Type B pancreatic cell (in vitro differentiated cells): ENCODE measurements around the gene TXNRD1. TPM values are rescaled to one million over a fixed set of nuclear protein-coding genes. Genes with fewer than 3 reads are reported as not detected.

Source experiments
- DNase-seq: peaks from one replicate; pipeline ENCODE4 v3.0.0; 2021; ENCODE audit warnings: mixed read lengths; ENCODE audit not compliant: unreplicated experiment; ENCODE audit errors: extremely low spot score
- H3K27ac Mint-ChIP-seq: 2 replicates; pipeline ENCODE4 v1.8.0; 2021; ENCODE audit warnings: mild to moderate bottlenecking, mixed read lengths
- H3K27me3 Mint-ChIP-seq: 2 replicates; pipeline ENCODE4 v1.8.0; 2021; ENCODE audit warnings: mixed read lengths
- H3K36me3 Mint-ChIP-seq: 2 replicates; pipeline ENCODE4 v1.8.0; 2021; ENCODE audit warnings: mixed read lengths
- H3K4me1 Mint-ChIP-seq: one replicate; pipeline ENCODE4 v1.8.0; 2021; ENCODE audit warnings: mixed read lengths; ENCODE audit not compliant: unreplicated experiment
- H3K4me3 Mint-ChIP-seq: 2 replicates; pipeline ENCODE4 v1.8.0; 2021; ENCODE audit warnings: mild to moderate bottlenecking, mixed read lengths
- H3K9me3 Mint-ChIP-seq: 2 replicates; pipeline ENCODE4 v1.8.0; 2021; ENCODE audit warnings: mixed read lengths
- total RNA-seq: library from RNA; stranded (reverse); gene quantifications from 2 replicates; pipeline ENCODE4 v1.2.1, GENCODE V29; 2021; ENCODE audit warnings: low replicate concordance
- TF ChIP-seq, protein P1 (sequence below): fragments of 200-600 bp; sonication (generic); conservative IDR thresholded peaks from 2 replicates; pipeline ENCODE4 v1.5.0; 2021; ENCODE audit warnings: antibody characterized with exemption, mild to moderate bottlenecking

Gene TXNRD1
- total RNA-seq, 1 donor from 2014 or later: 94.7 TPM

DNA sequence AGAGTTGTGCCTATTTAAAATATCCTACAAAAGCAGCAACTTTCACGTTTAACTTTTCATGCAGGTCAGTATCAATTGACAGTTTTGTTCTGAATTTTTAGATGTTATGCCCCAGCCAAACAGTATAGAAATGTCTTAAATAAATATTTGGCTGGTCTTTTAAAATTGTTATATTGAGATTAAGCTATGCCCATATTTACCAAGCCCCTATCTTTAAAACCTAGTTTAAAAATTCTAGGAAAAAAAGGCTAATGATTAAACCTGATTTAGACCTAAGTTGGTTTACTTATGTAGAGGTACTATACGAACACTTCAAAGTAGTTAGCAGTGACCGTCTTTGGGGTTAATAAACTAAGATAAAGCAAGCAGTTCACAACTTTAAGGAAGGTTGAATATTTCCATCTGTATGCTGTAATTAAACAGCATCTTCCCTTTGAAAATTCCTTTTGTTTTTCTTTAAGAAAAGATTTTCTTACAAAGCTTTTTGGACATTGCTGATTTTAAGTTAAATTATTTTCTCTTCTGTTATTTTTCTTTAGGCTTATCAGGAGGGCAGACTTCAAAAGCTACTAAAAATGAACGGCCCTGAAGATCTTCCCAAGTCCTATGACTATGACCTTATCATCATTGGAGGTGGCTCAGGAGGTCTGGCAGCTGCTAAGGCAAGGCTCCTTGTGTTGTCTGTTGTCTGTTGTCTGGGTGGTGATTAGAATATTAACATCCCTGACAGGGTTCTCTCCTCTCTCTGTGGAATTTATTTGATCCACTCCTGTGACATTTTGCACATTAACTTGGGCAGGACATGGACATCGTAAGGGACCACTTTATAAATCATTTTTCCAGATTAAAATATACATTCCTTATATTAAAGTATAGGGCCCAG lies 95.4 kb downstream of the TXNRD1 start:
- peaks cover 8% of the 10 kb centered on the region for H3K4me1 Mint-ChIP-seq
- peaks cover 37% of the 10 kb centered on the region for H3K36me3 Mint-ChIP-seq
- no peak for DNase-seq
- H3K27me3 Mint-ChIP-seq: no peaks in the 10 kb centered on the region
- no peak overlapping the region for H3K4me3 Mint-ChIP-seq
- TF ChIP-seq, protein P1, sequence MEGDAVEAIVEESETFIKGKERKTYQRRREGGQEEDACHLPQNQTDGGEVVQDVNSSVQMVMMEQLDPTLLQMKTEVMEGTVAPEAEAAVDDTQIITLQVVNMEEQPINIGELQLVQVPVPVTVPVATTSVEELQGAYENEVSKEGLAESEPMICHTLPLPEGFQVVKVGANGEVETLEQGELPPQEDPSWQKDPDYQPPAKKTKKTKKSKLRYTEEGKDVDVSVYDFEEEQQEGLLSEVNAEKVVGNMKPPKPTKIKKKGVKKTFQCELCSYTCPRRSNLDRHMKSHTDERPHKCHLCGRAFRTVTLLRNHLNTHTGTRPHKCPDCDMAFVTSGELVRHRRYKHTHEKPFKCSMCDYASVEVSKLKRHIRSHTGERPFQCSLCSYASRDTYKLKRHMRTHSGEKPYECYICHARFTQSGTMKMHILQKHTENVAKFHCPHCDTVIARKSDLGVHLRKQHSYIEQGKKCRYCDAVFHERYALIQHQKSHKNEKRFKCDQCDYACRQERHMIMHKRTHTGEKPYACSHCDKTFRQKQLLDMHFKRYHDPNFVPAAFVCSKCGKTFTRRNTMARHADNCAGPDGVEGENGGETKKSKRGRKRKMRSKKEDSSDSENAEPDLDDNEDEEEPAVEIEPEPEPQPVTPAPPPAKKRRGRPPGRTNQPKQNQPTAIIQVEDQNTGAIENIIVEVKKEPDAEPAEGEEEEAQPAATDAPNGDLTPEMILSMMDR: no peak
- H3K27ac Mint-ChIP-seq: no peak overlapping the region
- no peaks in the 10 kb centered on the region for H3K9me3 Mint-ChIP-seq

DNA sequence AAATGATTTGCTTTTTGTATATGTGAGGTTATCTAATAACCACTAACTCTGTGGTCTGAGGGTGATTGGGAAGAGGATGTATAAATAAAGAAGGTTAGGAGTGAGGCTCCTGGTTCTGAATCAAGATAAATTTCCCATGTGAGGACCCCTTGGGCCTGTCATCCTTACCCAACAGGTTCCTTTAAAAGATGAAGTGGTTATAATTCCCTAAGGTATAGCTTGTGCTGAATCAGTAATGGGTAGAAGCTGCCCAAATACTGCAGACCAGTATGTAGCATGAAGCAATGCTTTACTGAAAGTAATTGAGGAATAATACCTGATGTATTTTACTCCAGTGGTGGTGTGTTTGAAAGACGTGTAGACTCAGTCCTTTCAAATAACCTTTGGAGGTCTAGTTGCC lies 96.6 kb downstream of the TXNRD1 start:
- peaks cover 8% of the 10 kb centered on the region for H3K4me1 Mint-ChIP-seq
- TF ChIP-seq, protein P1: no peak
- no peaks in the 10 kb centered on the region for H3K27me3 Mint-ChIP-seq
- H3K4me3 Mint-ChIP-seq: no peak overlapping the region
- no peak overlapping the region for H3K27ac Mint-ChIP-seq
- peaks cover 40% of the 10 kb centered on the region for H3K36me3 Mint-ChIP-seq
- no peaks in the 10 kb centered on the region for H3K9me3 Mint-ChIP-seq
- DNase-seq: no peak

DNA sequence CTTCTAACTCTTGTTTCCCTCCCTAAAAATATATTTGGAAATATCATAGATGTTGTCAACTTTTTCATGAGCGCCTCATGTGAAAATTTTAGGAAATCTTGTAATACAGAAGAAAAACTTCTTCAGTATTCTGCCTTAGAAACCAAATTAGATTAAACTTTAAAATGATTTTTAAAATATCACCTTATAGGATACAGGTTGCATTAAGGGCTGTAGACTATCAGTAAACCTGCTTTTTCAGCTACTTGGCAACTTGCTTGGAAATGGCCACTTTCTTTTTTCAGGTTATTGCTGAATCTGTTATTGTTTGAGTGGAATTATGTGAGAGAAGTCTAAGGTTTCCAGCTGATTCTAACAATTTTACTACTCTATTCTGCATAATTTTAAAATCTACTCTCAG lies 97.1 kb downstream of the TXNRD1 start:
- H3K4me3 Mint-ChIP-seq: no peak overlapping the region
- H3K27me3 Mint-ChIP-seq: no peaks in the 10 kb centered on the region
- H3K36me3 Mint-ChIP-seq: peaks cover 36% of the 10 kb centered on the region
- H3K27ac Mint-ChIP-seq: no peak overlapping the region
- peaks cover 8% of the 10 kb centered on the region for H3K4me1 Mint-ChIP-seq
- no peaks in the 10 kb centered on the region for H3K9me3 Mint-ChIP-seq
- DNase-seq: no peak
- TF ChIP-seq, protein P1: no peak

DNA sequence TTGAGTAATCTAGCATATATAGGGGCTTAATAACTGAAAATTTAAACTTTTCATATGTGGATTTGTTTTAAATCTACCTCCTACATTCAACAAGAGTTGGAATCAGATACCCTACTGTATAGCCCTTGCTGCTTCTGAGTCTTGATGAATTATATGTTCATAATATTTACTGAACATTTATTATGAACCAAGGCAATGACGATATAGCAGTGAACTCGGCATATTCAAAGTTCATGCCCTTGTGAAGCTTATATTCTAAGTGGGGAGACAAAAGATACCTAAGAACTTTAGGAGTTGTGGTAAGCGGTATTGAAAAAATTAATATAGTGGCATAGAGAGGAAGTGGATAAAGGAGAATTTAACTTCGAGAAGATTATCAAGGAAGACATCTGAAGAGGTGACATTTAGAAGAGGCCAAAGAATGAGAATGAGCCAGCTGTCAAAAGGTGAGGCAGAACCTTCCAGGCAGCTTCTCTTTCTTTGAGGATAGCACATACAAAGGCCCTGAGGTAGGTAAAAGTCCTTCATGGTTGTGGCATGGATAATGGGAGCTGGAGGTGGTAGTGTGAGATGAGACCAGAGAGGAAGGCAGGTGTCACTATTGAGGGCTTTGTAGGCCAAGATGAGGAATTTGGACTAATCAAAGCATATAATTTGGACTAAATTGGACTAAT lies 98.1 kb downstream of the TXNRD1 start:
- peaks cover 38% of the 10 kb centered on the region for H3K36me3 Mint-ChIP-seq
- no peak overlapping the region for H3K27ac Mint-ChIP-seq
- H3K4me3 Mint-ChIP-seq: no peak overlapping the region

DNA sequence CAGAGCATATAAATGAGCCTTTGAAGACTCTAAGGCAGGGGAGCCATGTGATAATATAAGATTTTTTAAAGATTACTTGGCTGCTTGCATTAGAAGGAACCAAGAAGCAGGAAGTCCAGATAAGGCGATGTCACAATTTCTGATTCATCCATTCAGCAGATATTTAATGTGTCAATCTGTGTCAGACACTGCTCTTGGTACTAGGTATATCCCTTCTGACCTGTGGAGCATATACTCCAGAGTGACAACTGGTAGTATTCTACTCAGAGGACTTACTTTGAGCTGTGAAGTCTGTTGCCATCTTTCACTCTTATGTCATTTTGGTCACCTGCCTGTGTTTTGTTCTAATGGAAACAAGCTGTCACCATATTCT lies 98.6 kb downstream of the TXNRD1 start:
- H3K9me3 Mint-ChIP-seq: no peaks in the 10 kb centered on the region
- no peak overlapping the region for H3K4me3 Mint-ChIP-seq
- peaks cover 40% of the 10 kb centered on the region for H3K36me3 Mint-ChIP-seq
- peaks cover 6% of the 10 kb centered on the region for H3K4me1 Mint-ChIP-seq
- TF ChIP-seq, protein P1: no peak
- no peaks in the 10 kb centered on the region for H3K27me3 Mint-ChIP-seq
- H3K27ac Mint-ChIP-seq: no peak overlapping the region
- no peak for DNase-seq

More for the DNA sequence above, 98.1 kb downstream of the TXNRD1 start:
- H3K9me3 Mint-ChIP-seq: no peaks in the 10 kb centered on the region
- DNase-seq: no peak
- H3K27me3 Mint-ChIP-seq: no peaks in the 10 kb centered on the region
- TF ChIP-seq, protein P1: no peak
- peaks cover 8% of the 10 kb centered on the region for H3K4me1 Mint-ChIP-seq
